Lower leg skin (tissue), 4 donors: ENCODE data around the gene FAM107B. TPM values are rescaled to one million over a fixed set of nuclear protein-coding genes. Genes with fewer than 3 reads are reported as not detected.

ENCODE experiments used
- DNase-seq, 2 donors: peaks; one replicate each; pipeline ENCODE4 v3.0.0-alpha.2; 2019; ENCODE audit warnings: low spot score in 2 of 2
- H3K4me3 ChIP-seq: fragments of 200-600 bp; sonication (generic); 2 replicates; pipeline ENCODE4 v1.5.1; 2017; ENCODE audit warnings: mild to moderate bottlenecking, low read depth; ENCODE audit not compliant: poor library complexity, severe bottlenecking
- CTCF ChIP-seq, 3 donors: fragments of 450-650 bp; IDR thresholded peaks; one replicate each; pipeline ENCODE4 v1.5.1; 2016; ENCODE audit warnings: antibody characterized with exemption in 3 of 3, mild to moderate bottlenecking in 3 of 3, moderate library complexity in 2 of 3
- POLR2A ChIP-seq, 2 donors: fragments of 450-650 bp; IDR thresholded peaks; one replicate each; pipeline ENCODE4 v1.6.1; 2016 to 2017; ENCODE audit warnings: antibody characterized with exemption in 2 of 2, mild to moderate bottlenecking in 1 of 2, moderate library complexity in 1 of 2
- WGBS, 2 donors: methylation state at CpG; one replicate each; pipeline ENCODE4 v1.1.5; 2018; 5-methylcytosine and 5-hydroxymethylcytosine counted together
- intact Hi-C: fragments of 100-400 bp; cut with DNase I; formaldehyde crosslinking; loops from one replicate; pipeline ENCODE4 v1.15.0; 2023; ENCODE audit warnings: low total_unique reads
- total RNA-seq, 4 donors: library from RNA; depleted of rRNA; stranded (reverse); fragments of >200 nt; gene quantifications; one replicate each; pipeline ENCODE4 v1.1.0, GENCODE V29; 2016

The FAM107B gene
- total RNA-seq, 4 donors from 2014 or later, result 28.3 to 52.7 (median 31.0) TPM

GRCh38 chr10:14570800-14571199 lies 203.9 kb downstream of the FAM107B start:
- no peak for DNase-seq
- no peak overlapping the region for H3K4me3 ChIP-seq
- intact Hi-C loops, result no loop called here
- TF ChIP-seq CTCF (IDR thresholded peaks at IDR 0.05) (no peak), POLR2A (IDR thresholded peaks at IDR 0.05) (no peak)
- WGBS, 2 donors, result 64 to 72% methylated on average over 1 of the region's 1 CpG

- intact Hi-C loops, result no loop called here
- DNase-seq, result no peak
- 60 to 65% methylated on average over 9 of the region's 9 CpGs for WGBS, 2 donors
- no peak overlapping the region for H3K4me3 ChIP-seq
- TF ChIP-seq CTCF (IDR thresholded peaks at IDR 0.05), result no peak
- TF ChIP-seq POLR2A (IDR thresholded peaks at IDR 0.05), result no peak
Measured at GRCh38 chr10:14569274-14570060, 205.2 kb downstream of the FAM107B start.

- intact Hi-C loops, result no loop called here
- TF ChIP-seq POLR2A (IDR thresholded peaks at IDR 0.05) (no peak), CTCF (IDR thresholded peaks at IDR 0.05) (no peak)
- WGBS, 2 donors, result 89 to 96% methylated on average over 4 of the region's 4 CpGs
- DNase-seq, result no peak
- no peak overlapping the region for H3K4me3 ChIP-seq
Measured at GRCh38 chr10:14567421-14567820, 207.3 kb downstream of the FAM107B start.

- no peak overlapping the region for H3K4me3 ChIP-seq
- 90 to 97% methylated on average over 10 of the region's 10 CpGs for WGBS, 2 donors
- DNase-seq, result no peak
- intact Hi-C loops, result no loop called here
- TF ChIP-seq CTCF (IDR thresholded peaks at IDR 0.05) (no peak), POLR2A (IDR thresholded peaks at IDR 0.05) (no peak)
Measured at GRCh38 chr10:14566498-14566897, 208.2 kb downstream of the FAM107B start.

GRCh38 chr10:14565199-14565598 lies 209.5 kb downstream of the FAM107B start:
- intact Hi-C loops, result no loop called here
- no peak for TF ChIP-seq POLR2A (IDR thresholded peaks at IDR 0.05)
- TF ChIP-seq CTCF (IDR thresholded peaks at IDR 0.05), result no peak
- no peak for DNase-seq
- no peak overlapping the region for H3K4me3 ChIP-seq
- 52 to 77% methylated on average over 5 of the region's 5 CpGs for WGBS, 2 donors
